Esophagus (tissue), 2 donors: ENCODE data around the gene TMEM51. TPM values are rescaled to one million over a fixed set of nuclear protein-coding genes. Genes with fewer than 3 reads are reported as not detected.
A peak's percentile ranks its signal among the peaks of the same experiment; 100 is the strongest.

Source experiments
- H3K27ac ChIP-seq, 2 donors: one replicate each; pipeline ENCODE4 v1.5.1; 2013; ENCODE audit warnings: low read depth in 2 of 2, mild to moderate bottlenecking in 2 of 2, inconsistent platforms in 1 of 2, low read length in 1 of 2, moderate library complexity in 1 of 2
- H3K27me3 ChIP-seq, 2 donors: one replicate each; pipeline ENCODE4 v1.6.1; 2013; ENCODE audit warnings: low read length in 2 of 2, control low read depth in 1 of 2, mild to moderate bottlenecking in 1 of 2; ENCODE audit not compliant: insufficient read depth in 2 of 2, control insufficient read depth in 1 of 2
- H3K36me3 ChIP-seq, 2 donors: one replicate each; pipeline ENCODE4 v1.6.1; 2013; ENCODE audit warnings: low read length in 1 of 2; ENCODE audit not compliant: control insufficient read depth in 2 of 2, insufficient read depth in 2 of 2
- H3K4me1 ChIP-seq, 2 donors: one replicate each; pipeline ENCODE4 v1.6.1; 2013; ENCODE audit warnings: low read length in 1 of 2; ENCODE audit not compliant: control insufficient read depth in 2 of 2, insufficient read depth in 2 of 2
- H3K4me3 ChIP-seq, 2 donors: one replicate each; pipeline ENCODE4 v1.5.1; 2013; ENCODE audit warnings: low read length in 2 of 2, mild to moderate bottlenecking in 2 of 2, low read depth in 1 of 2, moderate library complexity in 1 of 2
- H3K9me3 ChIP-seq, 2 donors: one replicate each; pipeline ENCODE4 v1.6.1; 2013; ENCODE audit warnings: mild to moderate bottlenecking in 2 of 2, low read depth in 1 of 2, low read length in 1 of 2, moderate library complexity in 1 of 2; ENCODE audit not compliant: control insufficient read depth in 2 of 2, insufficient read depth in 1 of 2
- WGBS, 2 donors: extraction: QIAGEN DNeasy Blood & Tissue Kit; methylation state at CpG; one replicate each; pipeline ENCODE4 v1.1.7; 2013; 5-methylcytosine and 5-hydroxymethylcytosine counted together
- polyA plus RNA-seq, 2 donors: library from polyadenylated mRNA; stranded (reverse); fragments of 200-250 nt; gene quantifications; one replicate each; pipeline ENCODE4 v1.2.3, GENCODE V29; 2013
- donor health status: healthy with polysubstance abuse.
- donor health status: Bipolar disorder and iron deficiency.

TMEM51 gene
- polyA plus RNA-seq, 2 donors = 7.4 to 15.4 TPM

- WGBS, 2 donors = 70 to 72% methylated on average over 6 of the region's 6 CpGs
- Histone ChIP-seq H3K27ac (no peak overlapping the region), H3K4me3 (no peak overlapping the region)
These were observed 65.0 kb downstream of the TMEM51 start for GRCh38 chr1:15218287-15219279.

GRCh38 chr1:15219280-15220023 is 65.9 kb downstream of the TMEM51 start:
- no peak overlapping the region for H3K4me3 ChIP-seq
- 90 to 94% methylated on average over 22 of the region's 22 CpGs for WGBS, 2 donors
- no peaks in the 10 kb centered on the region for H3K27me3 ChIP-seq
- H3K36me3 ChIP-seq = peaks cover 0 to 7% of the 10 kb centered on the region in 2 donors
- H3K27ac ChIP-seq = no peak overlapping the region
- H3K4me1 ChIP-seq = peaks cover 4 to 6% of the 10 kb centered on the region in 2 donors
- no peaks in the 10 kb centered on the region for H3K9me3 ChIP-seq

More at GRCh38 chr1:15218287-15219279, 65.0 kb downstream of the TMEM51 start:
- Histone ChIP-seq H3K4me1 (peaks cover 4 to 9% of the 10 kb centered on the region in 2 donors), H3K36me3 (peaks cover 0 to 7% of the 10 kb centered on the region in 2 donors), H3K27me3 (no peaks in the 10 kb centered on the region), H3K9me3 (no peaks in the 10 kb centered on the region)

- Histone ChIP-seq H3K27ac (no peak overlapping the region), H3K4me3 (no peak overlapping the region), H3K27me3 (no peaks in the 10 kb centered on the region), H3K36me3 (peaks cover 0 to 6% of the 10 kb centered on the region in 2 donors), H3K9me3 (no peaks in the 10 kb centered on the region), H3K4me1 (peaks cover 3% of the 10 kb centered on the region in 2 donors)
- WGBS, 2 donors = 81 to 88% methylated on average over 12 of the region's 12 CpGs
These were observed 66.5 kb downstream of the TMEM51 start for GRCh38 chr1:15220024-15220392.

DNA sequence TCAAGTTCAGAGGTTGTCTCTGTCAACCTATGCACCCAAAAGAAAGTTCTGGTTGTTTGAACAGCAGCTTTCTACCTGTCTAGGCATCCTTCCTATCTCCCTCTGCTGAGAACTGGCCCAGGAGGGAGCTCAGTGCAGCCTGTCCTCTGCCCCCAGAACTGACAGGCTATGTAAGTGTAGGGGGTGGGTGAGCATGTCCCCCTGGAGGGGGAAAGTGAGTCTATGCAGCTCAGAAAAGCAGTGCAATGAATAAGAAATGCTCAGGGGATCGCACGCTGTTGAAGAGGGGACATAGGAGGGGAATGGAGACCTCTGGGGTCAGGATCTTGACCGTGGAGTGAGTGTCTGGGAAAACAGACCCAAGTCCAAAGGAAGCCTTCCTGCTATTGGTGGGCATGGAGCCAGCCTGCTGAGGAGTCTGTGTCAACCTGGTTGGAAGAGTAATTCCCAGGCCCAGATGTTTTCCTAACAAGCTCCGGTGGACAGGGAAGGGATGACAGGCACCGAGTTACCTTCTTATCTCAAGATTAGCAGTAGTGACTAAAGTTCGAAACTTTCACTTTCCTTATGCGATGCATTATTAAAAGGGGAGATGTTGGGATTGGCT is 67.4 kb downstream of the TMEM51 start:
- peaks cover 0 to 2% of the 10 kb centered on the region in 2 donors for H3K36me3 ChIP-seq
- no peaks in the 10 kb centered on the region for H3K9me3 ChIP-seq
- no peak overlapping the region for H3K27ac ChIP-seq
- no peaks in the 10 kb centered on the region for H3K4me1 ChIP-seq
- no peak overlapping the region for H3K4me3 ChIP-seq
- 74 to 86% methylated on average over 7 of the region's 7 CpGs for WGBS, 2 donors
- no peaks in the 10 kb centered on the region for H3K27me3 ChIP-seq

DNA sequence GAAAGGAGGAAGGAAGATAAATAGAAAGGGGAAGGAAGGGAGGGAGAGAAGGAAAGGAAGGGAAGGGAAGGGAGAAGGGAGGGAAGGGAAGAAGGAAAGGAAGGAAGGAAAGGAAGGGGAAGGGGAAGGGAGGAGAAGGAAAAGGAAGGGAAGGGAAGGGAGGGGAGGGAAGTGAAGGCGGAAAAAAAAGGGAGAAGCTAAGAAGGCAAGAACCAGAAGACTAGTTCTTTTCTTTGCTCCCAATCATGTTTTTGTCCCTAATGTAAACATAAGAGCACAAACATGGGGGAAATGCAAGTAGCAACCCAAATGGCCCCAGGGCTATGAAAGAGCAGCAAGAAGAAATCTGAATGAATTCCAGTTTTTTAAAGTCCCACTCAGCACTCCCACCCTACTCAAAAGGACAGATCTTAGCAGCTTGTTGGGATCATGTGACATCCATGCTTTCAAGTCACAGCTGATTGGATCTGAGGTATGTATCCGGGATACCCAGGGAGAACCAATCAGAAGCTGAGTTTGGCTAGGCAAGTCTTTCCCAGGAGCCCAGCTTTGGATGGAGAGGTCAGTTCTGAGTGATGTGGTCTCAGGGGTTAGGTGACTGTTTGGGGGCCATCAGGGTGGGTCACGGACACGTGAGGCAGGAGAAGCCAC is 69.2 kb downstream of the TMEM51 start:
- Histone ChIP-seq H3K27me3 (no peaks in the 10 kb centered on the region), H3K4me1 (no peaks in the 10 kb centered on the region), H3K4me3 (no peak overlapping the region), H3K27ac (no peak overlapping the region), H3K9me3 (no peaks in the 10 kb centered on the region), H3K36me3 (peaks cover 0 to 2% of the 10 kb centered on the region in 2 donors)
- 92 to 93% methylated on average over 4 of the region's 4 CpGs for WGBS, 2 donors

DNA sequence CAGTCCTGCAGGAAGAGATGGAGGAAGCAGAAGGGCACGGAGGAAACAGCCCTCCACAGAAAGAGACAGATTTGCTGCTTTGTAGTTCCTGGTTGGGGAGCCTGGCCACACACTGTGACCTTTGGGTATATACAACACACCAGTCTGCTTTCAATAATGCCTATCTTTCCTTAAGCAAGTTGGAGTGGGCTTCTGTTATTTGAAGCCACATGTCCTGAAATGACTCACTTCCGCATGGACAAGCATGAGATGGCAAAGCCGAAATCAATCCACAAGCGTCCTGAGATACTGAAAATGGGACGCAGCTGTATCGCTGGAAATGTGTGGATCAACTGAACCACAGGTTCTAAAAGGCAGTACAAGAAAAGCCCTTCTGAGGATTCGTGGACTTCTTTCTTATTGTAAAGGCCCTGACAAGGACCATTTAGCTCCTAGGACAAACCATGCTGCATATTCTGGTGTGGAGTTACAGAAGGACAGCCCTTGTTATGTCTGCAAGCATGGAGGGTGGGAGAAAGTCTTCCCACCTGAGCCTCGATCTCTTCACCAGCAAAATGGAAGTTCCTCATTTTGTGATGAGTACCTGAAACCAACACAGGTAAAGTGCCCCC is 70.8 kb downstream of the TMEM51 start:
- Histone ChIP-seq H3K9me3 (no peaks in the 10 kb centered on the region), H3K4me1 (no peaks in the 10 kb centered on the region), H3K36me3 (peaks cover 0 to 2% of the 10 kb centered on the region in 2 donors), H3K27me3 (no peaks in the 10 kb centered on the region), H3K27ac (no peak overlapping the region), H3K4me3 (no peak overlapping the region)
- 86 to 88% methylated on average over 8 of the region's 8 CpGs for WGBS, 2 donors

DNA sequence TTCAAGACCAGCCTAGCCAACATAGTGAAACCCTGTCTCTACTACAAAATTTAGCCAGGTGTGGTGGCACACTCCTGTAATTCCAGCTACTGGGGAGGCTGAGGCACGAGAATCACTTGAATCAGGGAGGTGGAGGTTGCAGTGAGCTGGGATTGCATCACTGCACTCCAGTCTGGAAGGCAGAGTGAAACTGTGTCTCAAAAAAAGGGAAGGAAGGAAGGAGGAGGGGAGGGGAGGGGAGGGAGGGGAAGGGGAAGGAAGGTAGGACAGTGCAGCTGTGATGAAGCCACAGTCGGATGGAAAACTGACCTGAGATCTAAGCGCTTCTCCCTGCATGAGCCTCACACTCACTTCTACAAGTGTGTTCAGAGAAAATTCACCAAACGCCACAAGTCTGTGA is 71.4 kb downstream of the TMEM51 start:
- WGBS, 2 donors = 77 to 80% methylated on average over 4 of the region's 4 CpGs
- Histone ChIP-seq H3K27me3 (no peaks in the 10 kb centered on the region), H3K9me3 (no peaks in the 10 kb centered on the region), H3K4me1 (no peaks in the 10 kb centered on the region), H3K36me3 (peaks cover 0 to 1% of the 10 kb centered on the region in 2 donors), H3K27ac (peak overlapping the region in 1 of 2 donors; percentile 49), H3K4me3 (no peak overlapping the region)

DNA sequence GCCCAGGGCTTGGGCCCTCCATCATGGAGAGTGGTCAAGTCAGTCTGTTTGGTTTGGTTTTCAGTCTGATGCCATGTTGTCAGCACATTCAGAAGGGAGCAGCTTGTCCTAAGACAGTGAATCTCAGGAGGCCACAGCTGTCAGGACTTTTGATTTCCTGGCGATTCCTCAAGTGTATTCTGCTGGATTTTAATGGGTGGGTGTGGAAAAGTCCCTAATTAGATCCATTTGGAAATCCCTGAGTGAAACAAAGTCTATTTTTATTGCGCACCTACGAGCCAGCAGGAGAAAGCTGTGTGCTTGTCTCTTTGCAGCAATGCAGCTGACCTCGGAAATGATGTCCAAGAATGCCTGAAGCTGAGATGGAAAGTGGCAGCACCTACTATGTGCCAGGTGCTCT is 71.9 kb downstream of the TMEM51 start:
- peak overlapping the region in 1 of 2 donors; percentile 49 for H3K27ac ChIP-seq
- 67 to 78% methylated on average over 4 of the region's 4 CpGs for WGBS, 2 donors

More for the DNA sequence above, 71.9 kb downstream of the TMEM51 start:
- Histone ChIP-seq H3K36me3 (no peaks in the 10 kb centered on the region), H3K9me3 (no peaks in the 10 kb centered on the region), H3K4me1 (no peaks in the 10 kb centered on the region), H3K4me3 (no peak overlapping the region), H3K27me3 (no peaks in the 10 kb centered on the region)
